OCI-LY7 (cell line): Measurements from ENCODE around the gene COMMD9. TPM values are rescaled to one million over a fixed set of nuclear protein-coding genes. Genes with fewer than 3 reads are reported as not detected.

ENCODE experiments used
- BruUV-seq: library from RNA; stranded (reverse); fragments of 400-500 nt; replicated peaks from 2 replicates; lab custom pipeline; 2021; lab: Mats Ljungman, UMichigan
- CTCF ChIA-PET: fragments of 300-600 bp; sonication (Branson Sonifier 250); formaldehyde crosslinking; loops from one replicate; lab custom pipeline; 2022; ENCODE audit warnings: antibody characterized with exemption; ENCODE audit not compliant: unreplicated experiment; lab: Charles Lee
- POLR2A ChIA-PET: fragments of 300-600 bp; sonication (Branson Sonifier 250); formaldehyde crosslinking; loops from one replicate; lab custom pipeline; 2022; ENCODE audit warnings: antibody characterized with exemption; lab: Charles Lee
- DNase-seq: peaks from one replicate; pipeline ENCODE4 v3.0.0-alpha.2; 2015; ENCODE audit warnings: low spot score
- H2AFZ ChIP-seq: fragments of 200-600 bp; sonication (generic), shearing (Covaris generic); 2 replicates; pipeline ENCODE4 v1.6.1; 2014; ENCODE audit warnings: mild to moderate bottlenecking, antibody characterized with exemption, low read length, moderate library complexity
- H3K27ac ChIP-seq: fragments of 200-600 bp; sonication (generic); 2 replicates; pipeline ENCODE4 v1.5.1; 2014; ENCODE audit warnings: mixed run types, low read depth, mild to moderate bottlenecking, moderate library complexity, low read length, inconsistent platforms; ENCODE audit not compliant: poor library complexity, severe bottlenecking
- H3K36me3 ChIP-seq: fragments of 200-600 bp; sonication (generic); 2 replicates; pipeline ENCODE4 v1.6.1; 2014; ENCODE audit warnings: mild to moderate bottlenecking, antibody characterized with exemption, low read length, moderate library complexity, mixed read lengths; ENCODE audit not compliant: insufficient read depth
- H3K4me1 ChIP-seq: fragments of 200-600 bp; sonication (generic); 2 replicates; pipeline ENCODE4 v1.5.1; 2014; ENCODE audit warnings: mild to moderate bottlenecking, low read length; ENCODE audit not compliant: insufficient read depth, poor library complexity, severe bottlenecking
- H3K4me2 ChIP-seq: fragments of 200-600 bp; sonication (generic); 2 replicates; pipeline ENCODE4 v1.6.1; 2014; ENCODE audit warnings: mild to moderate bottlenecking, low read length
- H3K4me3 ChIP-seq: fragments of 200-600 bp; sonication (generic); 2 replicates; pipeline ENCODE4 v1.5.1; 2014; ENCODE audit warnings: mild to moderate bottlenecking, low read depth, low read length; ENCODE audit not compliant: poor library complexity, severe bottlenecking
- H3K79me2 ChIP-seq: fragments of 200-600 bp; sonication (generic); 2 replicates; pipeline ENCODE4 v1.6.1; 2016; ENCODE audit warnings: low read depth, mild to moderate bottlenecking, low read length, moderate library complexity, mixed read lengths; ENCODE audit not compliant: insufficient read depth
- H3K9me2 ChIP-seq: fragments of 200-600 bp; sonication (generic); 2 replicates; pipeline ENCODE4 v1.6.1; 2016; ENCODE audit warnings: mild to moderate bottlenecking, low read length, mixed read lengths; ENCODE audit not compliant: insufficient read depth
- H3K9me3 ChIP-seq: fragments of 200-600 bp; sonication (generic); 2 replicates; pipeline ENCODE4 v1.6.1; 2014; ENCODE audit warnings: mild to moderate bottlenecking, mixed run types, low read length, mixed read lengths
- H4K20me1 ChIP-seq: fragments of 200-600 bp; sonication (generic); 2 replicates; pipeline ENCODE4 v1.6.1; 2014; ENCODE audit warnings: mild to moderate bottlenecking, antibody characterized with exemption, low read length, moderate library complexity, mixed read lengths; ENCODE audit not compliant: insufficient read depth
- CTCF ChIP-seq: fragments of 200-600 bp; sonication (generic); conservative IDR thresholded peaks from 2 replicates; pipeline ENCODE4 v1.5.1; 2014; ENCODE audit warnings: mild to moderate bottlenecking, antibody characterized with exemption, low read length, moderate library complexity, mixed read lengths
- EZH2phosphoT487 ChIP-seq: fragments of 200-600 bp; sonication (generic); IDR thresholded peaks from 2 replicates; pipeline ENCODE4 v1.6.1; 2018; ENCODE audit warnings: low read depth, borderline replicate concordance, mild to moderate bottlenecking, mixed run types, antibody characterized with exemption, low read length, moderate library complexity, mixed read lengths
- intact Hi-C: fragments of 100-400 bp; cut with micrococcal nuclease; formaldehyde crosslinking; loops from one replicate; pipeline ENCODE4 v1.10.0; 2022; ENCODE audit not compliant: unreplicated experiment
- total RNA-seq, 2 experiments: library from RNA; depleted of rRNA in 1 of 2; stranded (reverse); fragments of >200 nt in 1 of 2; shearing (Covaris generic) in 1 of 2; gene quantifications; 2 replicates each; pipeline ENCODE4 v1.2.3, GENCODE V29; 2014 to 2022

The COMMD9 gene
- total RNA-seq, 2 experiments from 2014 or later, result 37.6 to 46.8 TPM

GRCh38 chr11:36229091-36229705 lies 60.0 kb downstream of the COMMD9 start:
- intact Hi-C loops, result no loop called here

DNA sequence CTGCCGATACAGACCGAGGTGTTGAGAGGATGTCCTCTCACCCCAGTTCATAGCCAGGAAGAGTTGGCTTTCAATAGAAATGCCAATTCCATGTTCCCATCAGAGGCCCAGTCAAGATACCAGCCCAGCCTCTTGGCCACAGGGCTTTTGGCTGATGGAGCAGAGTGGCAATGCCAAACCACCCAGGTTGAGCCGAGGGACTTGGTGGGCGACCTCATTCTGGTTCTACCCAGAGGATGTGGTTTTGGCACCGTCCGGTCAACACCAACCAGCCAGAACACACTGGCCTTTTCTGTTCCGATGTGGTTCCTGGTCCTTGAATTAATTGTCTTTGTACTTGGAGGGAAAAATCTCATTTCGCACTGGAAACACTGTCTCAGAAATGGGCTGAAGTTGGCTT lies 60.5 kb downstream of the COMMD9 start:
- Histone ChIP-seq H3K27ac (no peak overlapping the region), H3K4me2 (no peak overlapping the region), H3K9me3 (no peaks in the 10 kb centered on the region), H3K36me3 (no peaks in the 10 kb centered on the region), H3K9me2 (no peaks in the 10 kb centered on the region), H3K4me1 (no peaks in the 10 kb centered on the region), H2AFZ (no peak overlapping the region), H3K79me2 (no peaks in the 10 kb centered on the region), H3K4me3 (no peak overlapping the region), H4K20me1 (no peaks in the 10 kb centered on the region)
- no peak for DNase-seq
- intact Hi-C loops, result no loop called here
- BruUV-seq, result no TSS peak
- no peak for TF ChIP-seq EZH2phosphoT487
- TF ChIP-seq CTCF, result no peak
- ChIA-PET CTCF (no interaction called here), POLR2A (no interaction called here)

More at GRCh38 chr11:36229091-36229705, 60.0 kb downstream of the COMMD9 start:
- Histone ChIP-seq H3K4me3 (no peak overlapping the region), H3K9me3 (no peaks in the 10 kb centered on the region), H3K36me3 (no peaks in the 10 kb centered on the region), H2AFZ (no peak overlapping the region), H3K4me1 (no peaks in the 10 kb centered on the region), H4K20me1 (no peaks in the 10 kb centered on the region), H3K4me2 (no peak overlapping the region), H3K27ac (no peak overlapping the region), H3K9me2 (no peaks in the 10 kb centered on the region), H3K79me2 (no peaks in the 10 kb centered on the region)
- TF ChIP-seq EZH2phosphoT487 (no peak), CTCF (no peak)
- no peak for DNase-seq
- ChIA-PET POLR2A (interaction anchor here (1.1 kb wide), 1 partner anchor 10 kb away, joined by 3 read pairs; no protein-coding TSS in a partner anchor), CTCF (no interaction called here)
- no TSS peak for BruUV-seq

- H3K79me2 ChIP-seq, result no peaks in the 10 kb centered on the region
- H3K36me3 ChIP-seq, result no peaks in the 10 kb centered on the region
- intact Hi-C loops, result no loop called here
- ChIA-PET POLR2A (no interaction called here), CTCF (no interaction called here)
- TF ChIP-seq EZH2phosphoT487 (no peak), CTCF (no peak)
- H3K4me3 ChIP-seq, result no peak overlapping the region
- BruUV-seq, result no TSS peak
- no peak for DNase-seq
- no peaks in the 10 kb centered on the region for H3K9me3 ChIP-seq
- H2AFZ ChIP-seq, result no peak overlapping the region
- no peaks in the 10 kb centered on the region for H4K20me1 ChIP-seq
- no peaks in the 10 kb centered on the region for H3K9me2 ChIP-seq
- no peak overlapping the region for H3K4me2 ChIP-seq
- no peaks in the 10 kb centered on the region for H3K4me1 ChIP-seq
- H3K27ac ChIP-seq, result no peak overlapping the region
Measured at GRCh38 chr11:36227044-36227443, 62.2 kb downstream of the COMMD9 start.
